HG03442 (cell line): ENCODE measurements around the gene FGF9.

Experiments used
- ATAC-seq: cut with Tn5 transposase; IDR thresholded peaks from one replicate; pipeline ENCODE4 v1.9.1; 2021; ENCODE audit warnings: mild to moderate bottlenecking, moderate library complexity; ENCODE audit not compliant: unreplicated experiment

Gene FGF9

GRCh38 chr13:21670883-21671619 is at the start of gene FGF9:
Gene FGF9 (plus strand): TSS chr13:21671073. CDS start chr13:21671913, 840 bp downstream.
- peak; percentile 76 for ATAC-seq

- ATAC-seq: peak; percentile 59
These were observed 45.5 kb upstream of the FGF9 start for GRCh38 chr13:21625366-21625765.

GRCh38 chr13:21632196-21632595 is 38.7 kb upstream of the FGF9 start:
- no peak for ATAC-seq

- ATAC-seq: no peak
These were observed 34.2 kb upstream of the FGF9 start for GRCh38 chr13:21636656-21637055.

- no peak for ATAC-seq
These were observed 33.6 kb upstream of the FGF9 start for GRCh38 chr13:21637296-21637695.

- ATAC-seq: no peak
These were observed 32.3 kb upstream of the FGF9 start for GRCh38 chr13:21638319-21639282.

GRCh38 chr13:21639561-21639960 is 31.3 kb upstream of the FGF9 start:
- no peak for ATAC-seq

- ATAC-seq: no peak
These were observed 29.2 kb upstream of the FGF9 start for GRCh38 chr13:21641629-21642028.

- no peak for ATAC-seq
These were observed 13.3 kb upstream of the FGF9 start for GRCh38 chr13:21657538-21657937.

- ATAC-seq: no peak
These were observed 11.8 kb upstream of the FGF9 start for GRCh38 chr13:21659087-21659486.

- no peak for ATAC-seq
These were observed 9.6 kb upstream of the FGF9 start for GRCh38 chr13:21661097-21661909.

GRCh38 chr13:21663197-21663596 is 7.7 kb upstream of the FGF9 start:
- no peak for ATAC-seq

- no peak for ATAC-seq
These were observed 2.1 kb upstream of the FGF9 start for GRCh38 chr13:21668732-21669275.

GRCh38 chr13:21670006-21670882 is 629 bp upstream of the FGF9 start:
- peak; percentile 26 for ATAC-seq

GRCh38 chr13:21671620-21672286 is 880 bp downstream of the FGF9 start:
- no peak for ATAC-seq

GRCh38 chr13:21672287-21672680 is 1.4 kb downstream of the FGF9 start:
- ATAC-seq: no peak

- no peak for ATAC-seq
These were observed 2.1 kb downstream of the FGF9 start for GRCh38 chr13:21672796-21673538.

- ATAC-seq: peak; percentile 26
These were observed 2.6 kb downstream of the FGF9 start for GRCh38 chr13:21673539-21673788.
